Eye (tissue), 1 donor: ENCODE measurements around the gene PTCHD1.
A peak's percentile ranks its signal among the peaks of the same experiment; 100 is the strongest.

Experiments used
- DNase-seq: peaks from one replicate; pipeline ENCODE4 v3.0.0-alpha.2; 2015

Gene PTCHD1

GRCh38 chrX:23334848-23335599 is at the start of gene PTCHD1:
PTCHD1 (plus strand) TSS chrX:23334849; CDS start chrX:23334876, 27 bp downstream.
- peak; percentile 50 for DNase-seq

GRCh38 chrX:23286731-23287130 is 47.9 kb upstream of the PTCHD1 start:
- no peak for DNase-seq

- peak; percentile 16 for DNase-seq
These were observed 47.4 kb upstream of the PTCHD1 start for GRCh38 chrX:23287191-23287725.

- no peak for DNase-seq
These were observed 42.2 kb upstream of the PTCHD1 start for GRCh38 chrX:23292354-23292987.

GRCh38 chrX:23292988-23293651 is 41.5 kb upstream of the PTCHD1 start:
- DNase-seq: peak; percentile 30

- no peak for DNase-seq
These were observed 29.8 kb upstream of the PTCHD1 start for GRCh38 chrX:23304881-23305280.

GRCh38 chrX:23311731-23312130 is 22.9 kb upstream of the PTCHD1 start:
- no peak for DNase-seq

GRCh38 chrX:23312136-23312535 is 22.5 kb upstream of the PTCHD1 start:
- DNase-seq: no peak

- DNase-seq: peak; percentile 43
These were observed 16.6 kb upstream of the PTCHD1 start for GRCh38 chrX:23317799-23318724.

GRCh38 chrX:23327104-23327503 is 7.5 kb upstream of the PTCHD1 start:
- peak; percentile 24 for DNase-seq

- no peak for DNase-seq
These were observed 2.9 kb upstream of the PTCHD1 start for GRCh38 chrX:23331701-23332100.

GRCh38 chrX:23332101-23332887 is 2.4 kb upstream of the PTCHD1 start:
- DNase-seq: peak; percentile 31

GRCh38 chrX:23332888-23333821 is 1.5 kb upstream of the PTCHD1 start:
- DNase-seq: peak; percentile 45

GRCh38 chrX:23333842-23334520 is 668 bp upstream of the PTCHD1 start:
- DNase-seq: peak; percentile 50

GRCh38 chrX:23334521-23334847 is 165 bp upstream of the PTCHD1 start:
- no peak for DNase-seq

GRCh38 chrX:23338334-23338733 is 3.7 kb downstream of the PTCHD1 start:
- DNase-seq: no peak

GRCh38 chrX:23341452-23341851 is 6.8 kb downstream of the PTCHD1 start:
- DNase-seq: no peak

- no peak for DNase-seq
These were observed 9.7 kb downstream of the PTCHD1 start for GRCh38 chrX:23344238-23344903.

- DNase-seq: no peak
These were observed 10.2 kb downstream of the PTCHD1 start for GRCh38 chrX:23344904-23345271.

- DNase-seq: no peak
These were observed 21.5 kb downstream of the PTCHD1 start for GRCh38 chrX:23356189-23356588.
